Suppressor macrophage treated with lipopolysaccharide for 1 hour (primary cell): ENCODE results near the gene DOP1A.

Experiments used
- DNase-seq, 3 donors: peaks; one replicate each; pipeline ENCODE4 v3.0.0-alpha.2; 2020 to 2022

DOP1A gene

GRCh38 chr6:83215131-83216047 is 147.9 kb downstream of the DOP1A start:
- DNase-seq: peak; percentile 66 to 70 (median 69)

GRCh38 chr6:83216806-83217205 is 149.3 kb downstream of the DOP1A start:
- DNase-seq: no peak
